ENCODE data around the gene RHBDD3. TPM values are rescaled to one million over a fixed set of nuclear protein-coding genes. Genes with fewer than 3 reads are reported as not detected.

Gene RHBDD3
- total and polyA plus RNA-seq, 12 donors = 12.2 to 103 (median 45.0) TPM

DNA sequence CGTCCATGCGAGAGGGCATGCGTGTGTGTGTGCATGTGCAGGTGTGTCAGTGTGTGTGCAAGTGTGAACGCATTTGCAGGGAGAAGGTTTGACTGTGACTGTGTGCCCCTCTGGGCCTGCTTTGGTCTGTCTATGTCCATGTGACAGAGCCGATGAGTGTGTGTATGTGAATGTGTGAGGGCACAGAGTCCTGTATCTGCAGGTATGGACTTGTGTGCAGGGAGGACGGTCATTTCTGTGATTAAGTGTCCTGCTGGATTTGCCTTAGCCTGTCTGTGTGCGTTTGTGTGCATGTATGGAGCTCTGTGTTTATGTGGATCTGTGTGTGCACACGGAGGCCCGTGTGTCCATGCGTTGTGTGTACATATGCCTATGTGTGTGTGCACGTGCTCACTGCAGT is 56.7 kb downstream of the RHBDD3 start:
- H3K27ac ChIP-seq = no peak overlapping the region
- TF ChIP-seq POLR2A (IDR thresholded peaks at IDR 0.05) = no peak
- TF ChIP-seq, protein P1, sequence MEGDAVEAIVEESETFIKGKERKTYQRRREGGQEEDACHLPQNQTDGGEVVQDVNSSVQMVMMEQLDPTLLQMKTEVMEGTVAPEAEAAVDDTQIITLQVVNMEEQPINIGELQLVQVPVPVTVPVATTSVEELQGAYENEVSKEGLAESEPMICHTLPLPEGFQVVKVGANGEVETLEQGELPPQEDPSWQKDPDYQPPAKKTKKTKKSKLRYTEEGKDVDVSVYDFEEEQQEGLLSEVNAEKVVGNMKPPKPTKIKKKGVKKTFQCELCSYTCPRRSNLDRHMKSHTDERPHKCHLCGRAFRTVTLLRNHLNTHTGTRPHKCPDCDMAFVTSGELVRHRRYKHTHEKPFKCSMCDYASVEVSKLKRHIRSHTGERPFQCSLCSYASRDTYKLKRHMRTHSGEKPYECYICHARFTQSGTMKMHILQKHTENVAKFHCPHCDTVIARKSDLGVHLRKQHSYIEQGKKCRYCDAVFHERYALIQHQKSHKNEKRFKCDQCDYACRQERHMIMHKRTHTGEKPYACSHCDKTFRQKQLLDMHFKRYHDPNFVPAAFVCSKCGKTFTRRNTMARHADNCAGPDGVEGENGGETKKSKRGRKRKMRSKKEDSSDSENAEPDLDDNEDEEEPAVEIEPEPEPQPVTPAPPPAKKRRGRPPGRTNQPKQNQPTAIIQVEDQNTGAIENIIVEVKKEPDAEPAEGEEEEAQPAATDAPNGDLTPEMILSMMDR (IDR thresholded peaks at IDR 0.05) = no peak
- WGBS, 4 donors = 84 to 99% (median 89%) methylated on average over 8 to 11 of the region's 11 CpGs

More for the DNA sequence above, 56.7 kb downstream of the RHBDD3 start:
- H3K4me1 ChIP-seq (replicated peaks in 1 of 2) = peaks cover 3 to 20% of the 10 kb centered on the region in 2 donors
- no peaks in the 10 kb centered on the region for H3K9me3 ChIP-seq (replicated peaks in 1 of 3)
- no peaks in the 10 kb centered on the region for H3K36me3 ChIP-seq (replicated peaks in 1 of 2)
- H3K4me3 ChIP-seq = no peak overlapping the region
- DNase-seq = no peak
- intact Hi-C loops (cut with DNase I) = no loop called here
- no peaks in the 10 kb centered on the region for H3K27me3 ChIP-seq

Other genes with a start within 250 kb of the RHBDD3 start
- gene C22orf31, start 206.2 kb downstream of the RHBDD3 start, total RNA-seq = under 1 TPM in 2 of 9 donors, not detected in 7; 0.11 to 0.43 TPM
- gene C22orf31, start 206.2 kb downstream of the RHBDD3 start, polyA plus RNA-seq = 1 to 10 TPM in 2 of 3 donors, not detected in 1; 1.4 to 1.9 TPM
- 10 to 100 TPM in 8 of 9 donors, 1 to 10 TPM in 1; 4.3 to 58.7 (median 40.3) TPM for gene KREMEN1, start 194.9 kb downstream of the RHBDD3 start, total RNA-seq
- gene KREMEN1, start 194.9 kb downstream of the RHBDD3 start, polyA plus RNA-seq = 10 to 100 TPM in 2 of 3 donors, 1 to 10 TPM in 1; 9.3 to 20.2 (median 19.9) TPM
- 10 to 100 TPM; 12.7 to 70.9 (median 42.8) TPM for gene EMID1, start 62.1 kb downstream of the RHBDD3 start, total RNA-seq
- 10 to 100 TPM in 2 of 3 donors, 1 to 10 TPM in 1; 2.5 to 36.9 (median 35.2) TPM for gene EMID1, start 62.1 kb downstream of the RHBDD3 start, polyA plus RNA-seq
- 100 to 1,000 TPM; 152 to 302 (median 193) TPM for gene EWSR1, start 287 bp upstream of the RHBDD3 start, total RNA-seq
- 100 to 1,000 TPM; 269 to 351 (median 278) TPM for gene EWSR1, start 287 bp upstream of the RHBDD3 start, polyA plus RNA-seq
- gene GAS2L1, start 38.7 kb upstream of the RHBDD3 start, total RNA-seq = 10 to 100 TPM in 8 of 9 donors, 1 to 10 TPM in 1; 5.3 to 87.3 (median 55.0) TPM
- 10 to 100 TPM in 2 of 3 donors, 1 to 10 TPM in 1; 3.6 to 42.1 (median 33.1) TPM for gene GAS2L1, start 38.7 kb upstream of the RHBDD3 start, polyA plus RNA-seq
- 1 to 10 TPM in 7 of 9 donors, under 1 TPM in 2; 0.33 to 3.7 (median 1.5) TPM for gene RASL10A, start 47.7 kb upstream of the RHBDD3 start, total RNA-seq
- gene RASL10A, start 47.7 kb upstream of the RHBDD3 start, polyA plus RNA-seq = 10 to 100 TPM in 1 of 3 donors, 1 to 10 TPM in 1, under 1 TPM in 1; 0.51 to 14.4 (median 9.1) TPM
- 100 to 1,000 TPM in 8 of 9 donors, 10 to 100 TPM in 1; 59.5 to 190 (median 121) TPM for gene AP1B1, start 120.6 kb upstream of the RHBDD3 start, total RNA-seq
- gene AP1B1, start 120.6 kb upstream of the RHBDD3 start, polyA plus RNA-seq = 10 to 100 TPM; 47.6 to 69.5 (median 55.8) TPM
- gene RFPL1, start 170.6 kb upstream of the RHBDD3 start, total RNA-seq = not detected
- gene RFPL1, start 170.6 kb upstream of the RHBDD3 start, polyA plus RNA-seq = not detected
- gene NEFH, start 212.2 kb upstream of the RHBDD3 start, total RNA-seq = 10 to 100 TPM in 8 of 9 donors, 1 to 10 TPM in 1; 6.8 to 35.6 (median 21.7) TPM
- gene NEFH, start 212.2 kb upstream of the RHBDD3 start, polyA plus RNA-seq = 10 to 100 TPM; 11.9 to 81.1 (median 19.5) TPM